Activated T-cell treated with anti-CD3 and anti-CD28 coated beads for 1 hour (primary cell): ENCODE results near the gene EXOSC10.

Source experiments
- DNase-seq: peaks from one replicate; pipeline ENCODE4 v3.0.0-alpha.2; 2020; ENCODE audit warnings: low read depth

EXOSC10 gene

DNA sequence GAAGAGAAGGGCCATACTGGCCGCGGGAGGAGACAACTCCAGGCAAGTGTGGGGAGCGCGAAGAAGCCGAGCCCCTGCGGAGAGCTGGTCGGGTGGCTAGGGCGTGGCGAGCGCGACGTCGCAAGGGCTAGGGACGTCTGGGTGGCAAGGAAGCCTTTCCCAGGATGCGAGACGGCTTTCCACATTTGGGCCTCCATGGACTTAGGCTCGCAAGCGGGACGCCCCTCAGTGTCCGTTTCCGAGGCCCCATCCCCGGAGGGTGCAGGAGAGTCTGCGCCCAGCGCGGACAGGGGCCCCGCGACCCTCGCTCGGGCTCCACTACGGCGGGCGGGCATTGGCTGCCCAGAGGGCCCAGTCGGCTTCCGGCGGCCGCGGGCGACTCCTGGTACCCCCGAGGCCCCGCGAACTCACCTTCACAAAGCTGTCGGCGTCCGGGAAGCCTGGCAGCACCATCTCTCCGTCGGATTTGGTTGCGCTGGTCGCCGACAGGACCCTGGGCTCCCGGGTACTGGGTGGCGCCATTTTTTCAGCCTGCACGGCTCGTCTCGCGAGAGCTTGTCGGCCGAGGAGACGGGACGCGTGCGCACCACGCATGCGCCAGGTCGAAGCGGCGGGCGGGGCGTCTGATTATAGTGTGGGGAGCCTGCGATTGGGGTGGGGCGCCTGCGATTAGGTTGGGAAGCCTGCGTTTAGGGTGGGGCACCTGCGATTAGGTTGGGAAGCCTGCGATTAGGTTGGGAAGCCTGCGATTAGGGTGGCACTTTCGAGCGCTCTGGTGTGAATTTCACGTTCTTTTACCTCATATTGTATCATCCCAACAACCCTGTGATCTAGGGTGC lies at the start of gene EXOSC10:
Gene EXOSC10 (minus strand): TSS at position 560 of the 839 bp plus-strand sequence. CDS start 38 bp downstream, at position 522.
- DNase-seq = peak; percentile 96

DNA sequence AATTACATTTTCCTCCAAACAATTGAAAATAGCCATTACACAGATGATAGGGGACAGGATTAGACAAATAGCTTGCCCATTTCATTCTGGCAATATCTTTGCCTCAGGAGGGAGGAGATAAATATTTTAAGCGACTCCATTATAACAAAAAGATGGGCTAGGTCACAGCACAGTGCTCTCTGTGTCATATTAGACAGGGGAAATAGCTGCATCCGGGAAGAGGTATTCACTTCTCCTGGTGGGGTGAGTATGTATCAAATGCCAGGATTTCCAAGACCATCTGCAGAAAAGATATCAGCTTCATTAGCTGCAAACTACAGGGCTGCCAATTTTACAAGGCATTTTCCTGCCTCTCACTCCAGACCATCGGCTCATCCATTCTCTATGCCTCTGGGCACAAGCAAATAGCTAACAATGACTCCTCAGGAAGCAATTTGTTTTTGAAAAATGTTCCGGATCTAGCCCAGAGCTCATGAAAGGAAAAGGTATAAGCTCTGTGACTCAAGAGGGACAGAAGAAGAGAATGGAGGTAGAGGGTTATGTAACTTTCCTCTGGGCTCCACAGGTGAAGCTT lies 47.6 kb upstream of the EXOSC10 start:
- DNase-seq = no peak

DNA sequence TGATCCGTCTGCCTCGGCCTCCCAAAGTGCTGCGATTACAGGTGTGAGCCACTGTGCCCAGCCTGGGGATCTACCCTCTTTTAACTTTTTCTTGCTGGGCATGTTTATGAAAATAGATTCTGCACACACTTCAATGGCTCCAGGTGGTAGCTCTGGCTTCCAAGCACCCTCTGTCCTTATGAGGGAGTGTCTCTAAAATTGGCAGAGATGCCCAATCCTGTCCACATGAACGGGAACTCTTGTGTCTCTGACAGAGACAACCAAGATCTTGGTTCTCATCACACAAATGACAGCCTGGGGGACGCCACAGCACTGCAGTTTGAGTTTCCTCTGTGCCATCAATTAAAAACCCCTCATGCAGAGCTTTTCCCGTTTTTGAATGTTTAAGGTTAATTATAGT lies 46.1 kb upstream of the EXOSC10 start:
- no peak for DNase-seq

DNA sequence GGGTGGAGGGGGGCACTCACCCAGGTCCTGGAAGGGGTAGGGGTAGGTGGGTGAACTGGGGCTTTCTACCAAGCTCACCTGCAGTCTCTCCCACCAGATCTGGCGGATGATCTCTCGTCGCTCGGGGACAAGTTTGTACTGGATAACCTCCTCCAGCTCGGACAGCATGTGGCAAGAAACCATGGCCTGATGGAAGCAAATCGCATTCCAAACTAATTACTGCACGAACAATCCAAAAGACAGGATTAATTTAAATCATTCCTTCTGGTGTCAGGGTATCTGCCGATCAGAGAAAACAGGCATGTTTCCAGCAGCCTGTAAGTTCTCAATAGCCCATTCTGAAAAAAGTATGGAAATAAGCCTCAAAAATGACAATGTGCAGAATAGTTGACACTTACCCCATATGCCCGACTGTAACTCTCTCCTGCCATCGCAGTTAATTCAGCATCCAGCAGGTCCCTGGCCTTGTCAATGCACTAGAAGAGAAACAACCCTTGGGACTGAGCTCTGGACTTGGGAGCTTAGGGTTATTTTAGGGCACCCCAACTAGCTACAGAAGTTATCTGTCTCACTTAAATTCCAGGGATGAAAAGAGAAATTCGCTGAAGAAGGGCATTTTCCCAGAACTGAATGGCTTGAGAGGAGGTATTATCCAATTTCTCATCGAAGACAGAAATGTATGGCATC lies 45.0 kb upstream of the EXOSC10 start:
- no peak for DNase-seq

DNA sequence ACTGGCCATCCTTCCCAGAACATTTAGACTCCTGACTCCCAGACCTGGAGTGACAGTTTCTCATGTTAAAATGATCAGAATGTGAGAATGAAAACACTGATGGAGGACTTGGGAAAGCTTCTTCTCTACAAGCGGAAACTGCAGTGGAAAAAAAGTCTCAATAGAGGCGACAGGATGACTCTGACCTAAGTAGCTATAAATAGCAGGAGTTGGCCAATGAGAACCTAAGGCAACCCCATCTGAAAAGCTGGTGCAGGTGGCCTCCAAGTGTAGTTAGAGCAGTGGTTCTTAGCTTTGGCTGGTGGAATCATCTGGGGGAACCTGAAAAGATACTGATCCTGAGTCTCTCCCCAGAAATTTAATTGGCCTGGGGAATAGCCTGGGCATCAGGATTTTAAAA lies 44.2 kb upstream of the EXOSC10 start:
- no peak for DNase-seq

DNA sequence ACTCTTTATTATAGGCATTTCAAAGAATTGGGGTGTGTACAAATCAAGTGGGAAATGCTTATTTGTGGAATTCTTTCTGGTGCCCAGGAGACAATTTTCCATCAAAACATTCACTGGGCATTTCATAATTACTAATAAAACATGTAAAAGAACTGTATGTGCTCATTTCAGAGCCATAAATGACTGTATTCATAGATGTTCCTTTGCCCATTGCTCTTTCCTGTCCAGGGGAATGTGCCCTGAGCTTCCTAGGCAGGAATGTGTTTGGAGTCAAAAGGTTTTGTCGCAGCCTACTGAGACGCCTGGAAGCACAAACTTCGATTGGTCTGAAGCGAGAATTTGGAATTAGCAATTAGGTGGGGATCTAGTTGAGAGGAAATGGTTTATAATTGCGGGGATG lies 43.7 kb upstream of the EXOSC10 start:
- DNase-seq = no peak

DNA sequence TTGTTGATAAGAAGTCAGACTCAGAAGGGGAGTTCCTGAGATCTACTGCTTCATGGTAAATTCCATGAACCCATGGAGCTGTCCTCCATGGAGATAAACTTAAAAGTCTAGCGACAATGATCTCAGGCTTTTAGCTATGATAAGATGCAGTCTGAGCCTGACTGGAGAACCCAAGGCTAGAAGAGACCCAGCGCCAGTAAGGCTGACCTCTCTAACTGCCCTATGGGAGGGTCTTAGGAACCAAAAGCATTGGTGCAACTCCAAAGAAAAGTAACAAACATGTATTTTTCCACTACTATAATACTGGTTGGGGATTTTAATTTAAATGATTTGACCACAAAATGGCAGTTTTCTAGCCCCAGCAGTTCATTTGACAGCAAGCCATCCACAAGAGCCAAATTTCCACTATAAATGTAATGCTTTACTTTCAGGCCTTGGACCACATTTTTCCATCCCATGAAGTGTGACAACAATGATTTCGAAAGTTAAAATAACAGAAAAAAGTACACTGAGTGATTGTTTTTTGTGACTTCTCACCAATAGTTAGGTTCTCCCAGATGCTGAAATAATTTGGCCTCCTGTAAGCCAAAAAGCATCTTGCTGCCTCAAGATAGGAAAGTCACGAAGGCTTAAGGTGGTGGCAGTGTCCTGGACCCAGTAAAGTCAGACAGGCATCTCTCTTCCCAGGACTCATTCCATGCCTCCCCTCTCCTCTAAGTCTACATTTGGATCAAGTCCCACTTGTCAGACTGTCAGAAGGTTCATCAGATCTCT lies 43.1 kb upstream of the EXOSC10 start:
- no peak for DNase-seq

DNA sequence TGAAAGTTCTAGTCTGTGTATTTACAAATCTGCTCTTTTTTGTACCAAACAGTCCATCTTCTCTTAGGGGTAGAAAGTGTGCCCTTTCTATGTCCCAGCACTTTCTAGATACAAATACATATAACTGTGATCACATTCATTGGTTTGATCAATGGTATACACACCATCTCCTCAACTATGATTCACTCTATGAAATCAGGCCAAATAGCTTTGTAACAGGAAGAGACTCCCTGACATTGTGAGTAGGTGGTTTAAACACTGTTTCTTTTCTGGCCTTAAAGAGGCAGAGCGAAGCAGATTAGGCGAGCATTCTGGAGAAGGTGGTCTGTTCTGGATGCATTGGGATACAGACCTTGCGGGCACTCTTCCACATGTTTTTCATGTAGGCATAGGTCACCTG lies 39.3 kb upstream of the EXOSC10 start:
- no peak for DNase-seq

DNA sequence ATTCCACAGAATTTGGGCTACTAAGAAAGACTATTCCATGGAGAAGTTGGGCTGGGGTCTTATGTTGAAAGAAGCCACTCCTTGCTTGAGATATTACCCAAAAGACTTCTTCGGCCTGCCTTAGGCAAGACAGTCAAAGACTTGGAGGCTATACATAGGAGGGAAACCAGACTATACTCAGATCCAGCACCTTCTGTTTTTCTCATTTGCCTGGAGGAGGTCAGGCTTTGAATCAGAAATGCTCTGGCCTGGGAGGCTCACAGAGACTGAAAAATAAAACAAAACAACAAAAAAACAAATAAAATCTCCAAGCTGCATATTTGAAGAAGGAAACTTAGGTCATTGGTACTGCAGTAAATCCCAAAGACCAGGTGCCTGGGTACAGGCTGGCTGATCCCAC lies 38.4 kb upstream of the EXOSC10 start:
- DNase-seq = no peak

DNA sequence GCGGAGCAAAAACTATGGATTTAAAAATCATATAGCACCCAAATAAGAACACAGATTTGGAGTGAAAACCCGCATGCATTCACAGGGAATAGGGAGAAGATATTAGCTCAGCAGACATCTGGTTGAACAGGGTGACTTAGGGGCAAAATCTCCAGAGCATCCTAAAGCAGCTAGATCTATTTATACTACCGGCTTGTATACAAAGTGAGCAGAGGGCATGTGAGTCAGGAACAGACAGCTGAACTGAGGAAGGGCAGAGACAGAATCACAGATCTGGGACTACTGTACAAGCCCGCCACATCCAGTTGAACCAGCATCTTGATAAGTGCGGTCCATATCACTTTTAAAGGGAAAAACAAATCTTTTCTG lies 35.2 kb upstream of the EXOSC10 start:
- DNase-seq = no peak

DNA sequence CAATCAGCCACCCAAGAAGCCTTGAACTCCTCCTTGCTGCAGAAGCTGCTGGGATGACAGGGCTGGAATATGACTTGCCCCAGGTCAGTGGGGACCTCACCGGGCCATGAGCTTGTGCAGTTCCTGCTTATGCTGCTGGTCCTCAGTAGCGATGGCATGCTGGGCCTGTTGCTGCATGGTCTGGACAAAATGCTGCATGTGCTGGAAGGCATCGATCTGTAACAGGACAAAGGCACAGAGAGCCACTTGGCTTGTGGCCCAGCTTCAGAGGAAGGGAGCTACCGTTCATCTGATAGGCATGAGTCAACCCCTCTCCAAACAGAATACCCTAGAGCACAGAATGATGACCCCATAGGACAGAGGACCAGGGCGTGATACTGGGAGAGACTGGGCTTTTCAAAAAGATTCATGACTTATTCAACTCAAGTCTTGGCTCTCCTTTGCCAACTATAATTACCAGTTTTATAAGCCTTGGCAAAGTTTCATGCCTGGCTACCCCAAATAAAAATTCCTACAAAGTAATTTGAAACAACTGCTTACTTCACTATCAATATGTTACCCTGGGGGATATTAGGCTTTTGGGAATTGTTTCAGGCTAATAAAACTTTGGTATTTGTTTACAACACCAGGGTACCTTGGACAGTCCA lies 34.7 kb upstream of the EXOSC10 start:
- no peak for DNase-seq

DNA sequence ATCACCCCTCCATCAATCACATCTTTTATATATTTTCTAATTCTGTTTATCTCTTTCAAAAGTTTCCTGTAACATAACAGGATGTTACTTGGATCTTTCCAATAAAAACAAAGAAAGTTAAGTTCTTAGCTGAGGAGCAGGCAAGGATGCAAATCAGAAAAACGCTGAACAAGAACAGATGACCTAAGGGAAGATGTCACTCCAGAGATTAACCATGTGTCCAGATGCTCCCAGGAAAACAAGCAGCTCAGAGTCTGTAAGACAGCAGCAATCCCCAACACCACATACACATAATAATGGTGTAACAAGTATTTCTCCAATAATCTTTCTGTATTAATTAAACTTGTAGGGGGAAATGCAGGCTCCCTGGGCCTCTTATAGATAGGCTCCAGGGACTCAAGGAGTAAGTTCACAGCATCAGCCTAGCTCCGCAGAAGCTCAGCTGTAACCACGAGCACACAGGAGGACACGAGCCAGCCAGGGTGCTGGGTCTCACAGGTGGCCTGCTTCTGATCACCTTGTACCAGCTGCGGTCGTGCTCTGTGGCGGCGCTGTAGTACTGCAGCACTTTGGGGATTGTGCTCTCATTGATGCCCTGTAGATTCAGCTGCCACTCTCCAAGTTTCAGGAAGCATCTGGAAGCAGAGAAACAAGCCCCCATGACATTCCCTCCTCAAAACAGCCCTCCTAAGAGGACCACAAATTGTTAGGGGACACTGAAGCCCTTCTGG lies 33.1 kb upstream of the EXOSC10 start:
- DNase-seq = no peak

DNA sequence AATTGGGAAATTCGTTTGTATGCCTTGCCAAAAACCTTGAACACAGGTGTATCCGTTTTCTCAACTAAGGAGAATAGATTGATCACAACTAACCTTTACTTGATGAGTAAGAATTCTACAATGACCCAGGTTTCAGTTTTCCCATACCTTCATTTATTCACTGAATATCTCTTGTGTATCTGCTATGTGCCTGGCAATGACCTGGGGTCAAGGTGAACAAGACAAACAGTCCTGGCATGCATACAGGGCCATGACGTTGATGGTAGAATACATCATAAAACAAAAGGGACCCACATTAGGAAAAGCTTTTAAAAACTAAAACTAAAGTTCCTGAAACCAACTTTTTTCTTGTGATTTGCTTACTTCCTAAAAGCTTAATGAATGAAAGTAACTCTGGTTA lies 32.1 kb upstream of the EXOSC10 start:
- no peak for DNase-seq

DNA sequence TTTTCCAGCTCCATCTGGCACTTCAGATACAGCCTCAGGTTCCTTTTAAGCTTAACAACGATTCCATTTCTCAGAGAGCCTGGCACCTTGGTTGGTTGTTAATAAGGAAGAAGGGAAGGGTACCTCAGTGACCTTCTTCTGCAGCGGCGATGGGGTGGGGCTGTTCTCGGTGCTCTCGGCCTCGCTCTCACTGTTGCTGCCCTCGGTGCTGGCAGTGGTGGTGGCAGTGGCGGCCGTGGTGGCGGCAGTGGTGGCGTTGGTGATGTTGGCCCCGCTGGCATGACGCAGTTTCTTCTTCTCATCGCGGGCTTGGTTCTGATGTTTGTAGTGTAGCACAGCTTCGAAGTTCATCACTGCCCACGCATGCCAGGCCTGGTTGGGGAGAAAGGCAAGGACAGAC lies 30.7 kb upstream of the EXOSC10 start:
- no peak for DNase-seq

DNA sequence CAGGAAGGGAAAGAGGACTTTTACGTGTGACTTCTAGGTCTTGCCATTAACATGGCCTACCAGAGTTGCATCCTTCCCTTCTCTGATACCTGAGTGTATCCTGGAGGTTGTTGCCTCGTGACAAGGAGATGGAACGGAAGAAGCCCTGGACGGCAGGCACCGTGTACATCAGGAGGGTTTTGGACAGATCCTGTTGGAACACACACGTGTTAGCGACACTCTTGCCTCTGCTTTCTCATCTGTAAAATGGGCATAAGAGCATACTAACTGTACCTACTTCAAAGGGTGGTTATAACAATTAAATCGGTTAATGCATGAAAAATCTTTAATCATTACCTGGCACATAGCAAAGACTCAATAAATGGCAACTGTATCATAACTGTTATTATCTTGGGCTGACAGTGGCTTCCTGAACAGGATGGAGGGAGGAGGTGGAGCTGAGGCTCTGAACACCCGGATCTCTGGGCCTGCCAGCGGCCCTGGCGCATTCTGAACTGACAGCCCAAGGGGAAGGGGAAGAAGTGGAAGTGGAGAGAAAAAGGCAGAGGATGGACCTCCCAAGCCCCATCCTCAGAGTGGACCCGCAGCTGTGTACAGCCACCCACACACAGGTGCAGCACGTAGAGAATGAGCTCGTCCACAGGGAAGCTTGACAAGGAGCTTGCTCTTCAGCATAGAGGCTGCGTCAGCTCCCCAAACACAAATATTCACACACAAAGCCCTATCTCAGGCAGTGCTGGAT lies 30.2 kb upstream of the EXOSC10 start:
- DNase-seq = no peak

DNA sequence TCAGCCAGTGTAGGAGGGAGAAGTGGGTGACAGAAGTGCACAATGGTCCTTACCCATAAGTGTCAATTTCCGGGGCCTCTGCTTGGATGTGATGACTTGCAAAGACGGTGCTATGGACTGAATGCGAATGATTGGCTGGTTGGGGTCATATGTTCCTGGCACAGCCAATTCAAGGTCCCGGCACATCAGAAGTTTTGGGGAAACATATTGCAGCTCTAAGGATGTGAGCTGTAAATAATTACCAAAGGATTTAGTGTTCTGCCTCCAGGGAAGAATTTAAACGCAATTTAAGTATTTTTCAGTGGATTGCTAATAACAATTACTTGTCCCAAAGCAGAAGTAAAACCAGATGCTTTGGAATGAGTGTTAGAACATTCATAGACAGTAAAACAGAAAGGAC lies 26.9 kb upstream of the EXOSC10 start:
- no peak for DNase-seq

DNA sequence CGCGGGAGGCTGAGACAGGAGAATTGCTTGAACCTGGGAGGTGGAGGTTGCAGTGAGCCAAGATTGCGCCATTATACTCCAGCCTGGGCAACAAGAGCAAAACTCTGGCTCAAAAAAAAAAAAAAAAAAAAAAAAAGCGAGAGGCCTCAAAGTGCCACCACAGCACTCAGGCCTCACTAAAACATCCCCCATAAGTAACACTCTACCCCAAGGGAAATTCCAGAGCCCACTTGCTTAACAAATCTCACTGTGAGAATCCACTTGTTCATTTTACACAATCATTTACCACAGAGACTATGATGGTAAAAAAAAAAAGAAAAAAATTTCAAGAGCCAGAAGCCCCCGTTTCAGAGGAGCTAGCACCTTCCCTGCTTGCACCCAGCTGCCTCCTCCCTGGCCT lies 26.3 kb upstream of the EXOSC10 start:
- DNase-seq = no peak

DNA sequence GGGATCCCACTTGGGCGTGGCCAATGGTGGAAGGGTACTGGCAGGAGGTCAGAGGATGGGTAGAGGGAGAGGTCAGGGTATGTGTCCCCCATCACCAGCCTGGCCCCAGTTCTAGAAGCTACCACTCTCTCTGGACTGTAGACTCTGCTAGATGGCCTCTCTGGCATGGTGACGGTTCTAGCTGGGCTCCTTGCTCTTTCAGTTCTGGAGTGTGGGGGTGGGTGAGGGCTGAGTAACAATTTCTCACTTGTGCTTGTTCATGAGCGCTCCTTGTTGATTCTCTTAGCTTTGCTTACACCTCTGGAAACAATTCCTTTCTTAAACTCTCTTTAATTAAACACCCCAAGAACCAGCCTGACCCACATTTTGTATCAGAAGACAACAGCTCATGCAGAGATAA lies 25.3 kb upstream of the EXOSC10 start:
- no peak for DNase-seq

DNA sequence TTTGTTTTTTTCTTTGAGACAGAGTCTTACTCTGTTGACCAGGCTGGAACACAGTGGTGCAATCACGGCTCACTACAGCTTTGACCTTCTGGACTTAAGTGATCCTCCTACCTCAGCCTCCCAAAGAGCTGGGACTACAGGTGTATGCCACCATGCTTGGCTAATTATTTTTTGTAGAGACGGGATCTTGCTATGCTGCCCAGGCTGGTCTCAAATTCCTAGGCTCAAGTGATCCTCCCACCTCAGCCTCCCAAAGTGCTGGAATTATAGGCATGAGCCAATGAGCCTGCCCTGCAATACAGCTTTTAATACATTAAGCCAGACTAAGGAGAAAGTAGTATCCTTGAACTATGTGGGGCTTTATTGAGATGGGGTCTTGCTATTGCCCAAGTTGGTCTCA lies 16.6 kb upstream of the EXOSC10 start:
- no peak for DNase-seq

DNA sequence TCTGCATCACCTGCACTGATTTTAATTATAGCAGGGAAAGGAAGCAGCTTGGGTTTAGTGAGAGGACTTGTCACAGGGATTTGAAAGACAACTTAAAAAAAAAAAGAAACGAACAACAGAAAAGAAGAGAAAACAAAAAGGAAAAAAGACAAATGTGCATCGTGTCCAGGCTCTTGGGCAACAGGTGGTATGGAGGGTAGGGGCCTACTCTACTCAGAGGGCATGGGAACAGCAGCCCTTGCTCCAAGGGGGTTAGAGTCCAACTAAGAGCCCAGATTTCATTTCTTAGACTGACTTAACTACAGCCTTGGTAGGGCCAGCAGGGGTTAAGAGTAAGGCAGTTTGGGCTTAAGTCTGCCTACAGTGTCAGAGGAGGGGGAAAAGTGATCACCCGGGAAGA lies 15.3 kb upstream of the EXOSC10 start:
- DNase-seq = no peak
